ENCODE measurements around the gene KLF7.

The KLF7 gene

DNA sequence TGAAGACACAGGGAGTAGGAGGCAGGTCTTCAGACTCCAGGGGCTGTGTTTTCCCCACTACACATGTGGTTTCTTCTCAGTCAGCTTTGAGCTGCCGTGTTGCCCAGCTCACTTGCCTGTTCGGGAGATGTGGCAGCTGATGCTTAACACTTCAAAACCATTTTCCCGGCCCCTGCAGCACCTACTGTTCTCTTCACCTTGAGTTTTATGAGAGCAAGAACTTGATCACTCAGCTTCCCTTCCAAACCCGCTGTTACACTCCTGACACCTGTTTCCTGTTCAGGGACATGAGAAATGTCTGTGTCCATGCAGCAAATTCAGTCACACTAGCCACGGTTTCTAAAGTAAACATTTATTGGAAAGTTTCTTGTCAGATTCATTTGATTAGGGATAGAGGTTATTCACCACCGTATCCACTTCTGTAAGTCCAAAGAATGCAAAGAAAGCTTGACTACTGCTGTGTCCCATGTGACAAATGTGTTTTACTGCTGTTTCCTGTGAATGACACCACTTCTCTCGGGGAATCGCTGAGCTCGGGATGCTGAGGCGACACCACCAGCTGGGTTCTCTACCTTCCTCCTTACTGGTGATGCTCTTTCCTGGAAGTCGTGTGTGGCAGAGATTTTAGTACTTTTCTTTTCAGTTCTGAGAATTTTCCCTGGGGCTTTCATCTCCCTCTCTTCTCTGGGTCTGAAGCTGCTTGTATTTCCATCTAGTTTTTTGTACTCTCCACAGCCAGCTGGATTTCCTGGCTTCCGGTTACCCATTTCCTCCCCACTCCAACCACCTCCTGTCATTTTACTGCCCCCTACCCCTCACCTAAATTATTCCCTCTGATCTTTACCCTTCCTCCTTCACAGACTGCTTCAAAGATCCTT lies 91.7 kb downstream of the KLF7 start:
- H3F3A ChIP-seq (ENCODE audit: insufficient read depth), result no peaks in the 10 kb centered on the region
- no peak overlapping the region for H3K4me3 ChIP-seq (ENCODE audit: insufficient read depth, low read length, poor library complexity, severe bottlenecking)
- H3K27ac ChIP-seq (ENCODE audit: low read depth, low read length), result no peak overlapping the region
- H4K20me1 ChIP-seq (ENCODE audit: low read depth, low read length), result no peaks in the 10 kb centered on the region
- no peaks in the 10 kb centered on the region for H3K36me3 ChIP-seq (ENCODE audit: low read length)
- H3K9ac ChIP-seq (ENCODE audit: low read length), result no peak overlapping the region
- H3K4me2 ChIP-seq (ENCODE audit: low read depth, low read length, poor library complexity, severe bottlenecking), result no peak overlapping the region
- no peak overlapping the region for H2AFZ ChIP-seq (ENCODE audit: low read depth, low read length, severe bottlenecking)
- no peaks in the 10 kb centered on the region for H3K9me2 ChIP-seq (replicated peaks; ENCODE audit: insufficient read depth, low read length)
- H3K27me3 ChIP-seq (ENCODE audit: low read length), result no peaks in the 10 kb centered on the region
- TF ChIP-seq, protein P1, sequence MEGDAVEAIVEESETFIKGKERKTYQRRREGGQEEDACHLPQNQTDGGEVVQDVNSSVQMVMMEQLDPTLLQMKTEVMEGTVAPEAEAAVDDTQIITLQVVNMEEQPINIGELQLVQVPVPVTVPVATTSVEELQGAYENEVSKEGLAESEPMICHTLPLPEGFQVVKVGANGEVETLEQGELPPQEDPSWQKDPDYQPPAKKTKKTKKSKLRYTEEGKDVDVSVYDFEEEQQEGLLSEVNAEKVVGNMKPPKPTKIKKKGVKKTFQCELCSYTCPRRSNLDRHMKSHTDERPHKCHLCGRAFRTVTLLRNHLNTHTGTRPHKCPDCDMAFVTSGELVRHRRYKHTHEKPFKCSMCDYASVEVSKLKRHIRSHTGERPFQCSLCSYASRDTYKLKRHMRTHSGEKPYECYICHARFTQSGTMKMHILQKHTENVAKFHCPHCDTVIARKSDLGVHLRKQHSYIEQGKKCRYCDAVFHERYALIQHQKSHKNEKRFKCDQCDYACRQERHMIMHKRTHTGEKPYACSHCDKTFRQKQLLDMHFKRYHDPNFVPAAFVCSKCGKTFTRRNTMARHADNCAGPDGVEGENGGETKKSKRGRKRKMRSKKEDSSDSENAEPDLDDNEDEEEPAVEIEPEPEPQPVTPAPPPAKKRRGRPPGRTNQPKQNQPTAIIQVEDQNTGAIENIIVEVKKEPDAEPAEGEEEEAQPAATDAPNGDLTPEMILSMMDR (IDR thresholded peaks at IDR 0.05; ENCODE audit: insufficient read depth, low read length, poor library complexity, severe bottlenecking), result no peak
- TF ChIP-seq EZH2phosphoT487 (conservative IDR thresholded peaks at IDR 0.05; ENCODE audit: low read length), result no peak
- H3K79me2 ChIP-seq (ENCODE audit: insufficient read depth, low read length), result no peaks in the 10 kb centered on the region
- H3K9me3 ChIP-seq (ENCODE audit: insufficient read depth, low read length), result no peaks in the 10 kb centered on the region

DNA sequence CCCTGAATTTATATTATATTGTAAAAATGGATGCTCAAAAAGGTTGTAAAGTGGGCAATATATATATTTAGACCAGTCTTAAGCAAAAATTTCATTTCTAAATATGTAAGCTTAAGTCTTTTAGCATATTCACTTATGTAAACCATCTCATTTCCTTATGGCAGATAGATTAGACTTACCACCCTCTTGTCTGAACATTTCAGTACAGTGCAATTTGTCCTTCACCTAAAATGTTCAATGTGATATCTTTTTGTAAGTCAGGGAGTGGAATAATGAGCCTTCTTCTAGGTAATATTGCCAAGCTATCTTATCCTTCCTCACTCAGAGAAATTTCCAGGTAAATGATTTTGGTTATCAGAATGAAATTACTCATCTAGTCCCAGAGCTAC lies 92.3 kb downstream of the KLF7 start:
- TF ChIP-seq EZH2phosphoT487 (conservative IDR thresholded peaks at IDR 0.05; ENCODE audit: low read length), result no peak
- TF ChIP-seq, protein P1 (IDR thresholded peaks at IDR 0.05; ENCODE audit: insufficient read depth, low read length, poor library complexity, severe bottlenecking), result no peak
- Histone ChIP-seq H3K4me2 (ENCODE audit: low read depth, low read length, poor library complexity, severe bottlenecking) (no peak overlapping the region), H3K27me3 (ENCODE audit: low read length) (no peaks in the 10 kb centered on the region)

DNA sequence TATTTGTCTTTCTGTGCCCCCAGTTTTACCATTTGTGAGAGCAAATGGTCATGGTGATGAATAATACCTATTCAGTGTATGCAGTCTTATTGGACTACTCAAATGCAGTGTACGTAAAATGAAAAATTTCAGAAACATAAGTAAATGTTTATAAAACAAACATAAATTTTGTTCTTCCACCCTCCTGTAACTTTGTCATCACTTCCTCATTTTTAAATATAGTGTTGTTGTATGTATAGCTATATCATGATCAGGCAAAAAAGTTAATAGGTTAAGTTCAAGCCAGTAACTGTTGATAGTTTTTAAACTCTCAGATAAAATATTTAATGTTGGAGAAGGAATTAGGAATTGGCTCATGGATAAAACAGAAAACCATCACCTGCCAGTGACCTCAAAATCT lies 93.2 kb downstream of the KLF7 start:
- Histone ChIP-seq H3K27me3 (ENCODE audit: low read length) (no peaks in the 10 kb centered on the region), H3K9ac (ENCODE audit: low read length) (no peak overlapping the region), H3K4me3 (ENCODE audit: insufficient read depth, low read length, poor library complexity, severe bottlenecking) (no peak overlapping the region), H3K27ac (ENCODE audit: low read depth, low read length) (no peak overlapping the region), H3K36me3 (ENCODE audit: low read length) (no peaks in the 10 kb centered on the region), H3K9me2 (replicated peaks; ENCODE audit: insufficient read depth, low read length) (no peaks in the 10 kb centered on the region), H3K4me2 (ENCODE audit: low read depth, low read length, poor library complexity, severe bottlenecking) (no peak overlapping the region), H2AFZ (ENCODE audit: low read depth, low read length, severe bottlenecking) (no peak overlapping the region), H4K20me1 (ENCODE audit: low read depth, low read length) (no peaks in the 10 kb centered on the region), H3K79me2 (ENCODE audit: insufficient read depth, low read length) (no peaks in the 10 kb centered on the region), H3K9me3 (ENCODE audit: insufficient read depth, low read length) (no peaks in the 10 kb centered on the region), H3F3A (ENCODE audit: insufficient read depth) (no peaks in the 10 kb centered on the region)
- TF ChIP-seq, protein P1 (IDR thresholded peaks at IDR 0.05; ENCODE audit: insufficient read depth, low read length, poor library complexity, severe bottlenecking), result no peak
- no peak for TF ChIP-seq EZH2phosphoT487 (conservative IDR thresholded peaks at IDR 0.05; ENCODE audit: low read length)

More for the DNA sequence above, 92.3 kb downstream of the KLF7 start:
- H3K36me3 ChIP-seq (ENCODE audit: low read length), result no peaks in the 10 kb centered on the region
- no peaks in the 10 kb centered on the region for H4K20me1 ChIP-seq (ENCODE audit: low read depth, low read length)
- no peak overlapping the region for H3K4me3 ChIP-seq (ENCODE audit: insufficient read depth, low read length, poor library complexity, severe bottlenecking)
- H3K9ac ChIP-seq (ENCODE audit: low read length), result no peak overlapping the region
- H3K27ac ChIP-seq (ENCODE audit: low read depth, low read length), result no peak overlapping the region
- no peaks in the 10 kb centered on the region for H3K9me3 ChIP-seq (ENCODE audit: insufficient read depth, low read length)
- H3K79me2 ChIP-seq (ENCODE audit: insufficient read depth, low read length), result no peaks in the 10 kb centered on the region
- no peaks in the 10 kb centered on the region for H3F3A ChIP-seq (ENCODE audit: insufficient read depth)
- H2AFZ ChIP-seq (ENCODE audit: low read depth, low read length, severe bottlenecking), result no peak overlapping the region
- no peaks in the 10 kb centered on the region for H3K9me2 ChIP-seq (replicated peaks; ENCODE audit: insufficient read depth, low read length)
